CD4-positive, alpha-beta T cell treated with Interleukin-6 at 100 ng/mL for 8 hours (primary cell): Measurements from ENCODE around the gene CHRNB1.

Source experiments
- DNase-seq: peaks from one replicate; pipeline ENCODE4 v3.0.0-alpha.2; 2020; ENCODE audit warnings: mixed read lengths, low spot score

Gene CHRNB1

DNA sequence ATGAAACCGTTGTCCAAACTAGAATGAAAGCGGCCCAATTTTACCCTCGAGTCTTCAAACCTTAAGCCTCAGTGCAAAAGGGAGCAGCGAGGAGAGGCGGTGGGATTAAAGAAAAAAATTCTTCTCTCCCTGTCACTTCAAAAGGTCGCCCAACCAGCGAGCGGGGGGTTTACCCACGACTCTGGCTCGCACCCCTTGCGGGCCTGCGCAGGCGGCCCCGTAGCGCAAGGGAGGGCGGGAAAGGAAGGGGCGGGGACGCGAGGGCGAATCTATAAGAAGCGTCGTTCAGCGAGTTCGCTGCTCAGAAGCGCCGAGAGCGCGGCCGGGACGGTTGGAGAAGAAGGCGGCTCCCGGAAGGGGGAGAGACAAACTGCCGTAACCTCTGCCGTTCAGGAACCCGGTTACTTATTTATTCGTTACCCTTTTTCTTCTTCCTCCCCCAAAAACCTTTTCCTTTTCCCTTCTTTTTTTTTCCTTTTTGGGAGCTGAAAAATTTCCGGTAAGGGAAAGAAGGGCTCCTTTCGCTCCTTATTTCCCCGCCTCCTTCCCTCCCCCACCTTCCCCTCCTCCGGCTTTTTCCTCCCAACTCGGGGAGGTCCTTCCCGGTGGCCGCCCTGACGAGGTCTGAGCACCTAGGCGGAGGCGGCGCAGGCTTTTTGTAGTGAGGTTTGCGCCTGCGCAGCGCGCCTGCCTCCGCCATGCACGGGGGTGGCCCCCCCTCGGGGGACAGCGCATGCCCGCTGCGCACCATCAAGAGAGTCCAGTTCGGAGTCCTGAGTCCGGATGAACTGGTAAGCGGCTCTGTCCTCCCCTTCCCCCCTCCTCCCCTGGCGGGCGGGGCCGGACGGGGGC is 39.4 kb downstream of the CHRNB1 start, which contains the start of gene POLR2A:
Gene POLR2A, plus strand, starts transcription at position 300 of the 852 bp plus-strand sequence.
- DNase-seq = peak; percentile 97

DNA sequence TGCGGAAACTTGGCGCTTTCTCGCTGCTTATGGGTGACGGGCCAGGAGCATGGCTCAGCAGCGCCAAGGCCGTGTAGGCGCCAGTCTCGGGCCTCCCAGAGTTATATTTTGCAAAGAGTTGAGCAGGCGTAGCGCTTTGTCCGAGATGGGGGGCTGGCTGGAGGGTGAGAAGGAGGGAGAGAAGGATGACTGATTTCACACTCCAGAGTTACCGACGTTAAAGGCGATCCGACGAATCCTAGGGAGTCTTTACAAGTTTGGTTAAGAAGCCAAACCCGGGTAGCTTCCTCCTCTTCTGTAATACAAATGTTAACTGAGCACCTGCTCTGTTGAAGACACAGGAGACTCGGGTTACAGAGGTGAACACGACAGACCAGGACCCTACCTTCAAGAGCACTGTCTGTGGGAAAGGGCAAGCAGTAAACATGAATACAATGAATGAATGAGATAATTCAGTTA is 40.1 kb downstream of the CHRNB1 start:
- DNase-seq = no peak

DNA sequence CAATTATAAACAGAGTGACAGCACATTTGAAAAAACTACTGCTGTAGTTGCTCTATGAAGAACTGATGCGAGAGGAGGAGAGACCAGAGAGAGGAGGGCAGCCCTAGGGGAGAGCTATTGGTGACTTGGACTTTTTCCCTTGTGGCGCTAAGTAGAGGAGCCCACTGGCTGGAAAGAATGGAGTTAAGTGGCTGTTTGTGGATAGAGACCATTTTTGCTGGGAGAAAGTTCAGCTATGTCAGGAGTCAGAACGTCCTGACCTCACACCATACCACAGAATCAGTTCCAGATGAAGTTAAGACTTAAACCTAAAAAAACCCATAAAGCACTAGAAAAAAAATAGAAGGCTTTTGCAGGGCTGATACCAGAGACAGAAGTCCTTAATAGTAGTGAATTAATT is 41.3 kb downstream of the CHRNB1 start:
- no peak for DNase-seq

DNA sequence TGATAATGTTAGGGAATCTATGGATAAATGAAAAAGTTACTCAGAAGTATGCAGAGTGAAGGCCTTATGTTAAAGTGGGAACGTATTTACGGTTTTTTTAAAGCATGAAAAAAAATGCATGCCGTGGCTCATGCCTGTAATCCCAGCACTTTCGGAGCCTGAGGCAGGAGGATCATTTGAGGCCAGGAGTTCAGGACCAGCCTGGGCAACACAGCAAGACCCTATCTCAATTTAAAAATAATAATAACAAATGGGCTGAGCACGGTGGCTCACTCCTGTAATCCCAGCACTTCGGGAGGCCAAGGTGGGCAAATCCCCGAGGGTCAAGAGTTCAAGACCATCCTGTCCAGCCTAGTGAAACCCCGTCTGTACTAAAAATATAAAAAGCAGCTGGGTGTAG is 45.3 kb downstream of the CHRNB1 start:
- DNase-seq = no peak

DNA sequence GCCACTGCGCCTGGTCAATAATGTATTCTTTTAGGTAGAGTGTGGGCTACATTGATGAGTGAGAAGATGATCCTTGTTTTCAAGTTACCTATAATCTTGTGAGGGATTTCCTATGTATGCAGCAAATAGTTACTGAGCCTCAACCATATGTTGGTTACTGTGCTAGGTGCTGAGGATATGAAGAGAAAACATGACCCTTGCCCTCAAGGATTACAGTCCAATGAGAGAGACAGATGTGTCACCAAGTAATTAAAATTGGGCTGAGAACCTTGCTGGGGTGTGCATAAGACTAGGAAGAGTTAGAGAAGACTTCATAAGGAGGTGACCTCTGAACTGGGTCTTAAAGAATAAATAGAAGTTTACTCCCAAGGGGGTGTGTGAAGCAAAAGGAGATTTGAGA is 46.7 kb downstream of the CHRNB1 start:
- DNase-seq = no peak

DNA sequence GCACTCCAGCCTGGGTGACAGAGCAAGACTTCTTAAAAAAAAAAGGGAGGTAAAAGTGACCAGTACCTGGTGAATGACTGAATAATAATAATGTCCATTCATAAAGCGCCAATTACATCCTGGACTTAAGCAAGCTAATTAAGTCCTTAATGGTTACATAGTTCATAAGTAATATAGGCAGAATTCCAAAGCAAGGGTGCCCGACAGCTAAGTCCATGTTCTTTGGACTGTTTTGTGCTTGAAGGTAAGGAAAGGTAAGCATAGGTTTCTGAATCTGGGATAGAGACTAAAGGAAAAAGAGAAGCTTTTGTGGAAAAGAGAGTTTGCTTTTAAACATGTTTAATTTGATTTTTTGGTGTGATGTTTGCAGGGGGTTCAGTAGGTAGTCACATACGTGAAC is 49.1 kb downstream of the CHRNB1 start:
- no peak for DNase-seq

DNA sequence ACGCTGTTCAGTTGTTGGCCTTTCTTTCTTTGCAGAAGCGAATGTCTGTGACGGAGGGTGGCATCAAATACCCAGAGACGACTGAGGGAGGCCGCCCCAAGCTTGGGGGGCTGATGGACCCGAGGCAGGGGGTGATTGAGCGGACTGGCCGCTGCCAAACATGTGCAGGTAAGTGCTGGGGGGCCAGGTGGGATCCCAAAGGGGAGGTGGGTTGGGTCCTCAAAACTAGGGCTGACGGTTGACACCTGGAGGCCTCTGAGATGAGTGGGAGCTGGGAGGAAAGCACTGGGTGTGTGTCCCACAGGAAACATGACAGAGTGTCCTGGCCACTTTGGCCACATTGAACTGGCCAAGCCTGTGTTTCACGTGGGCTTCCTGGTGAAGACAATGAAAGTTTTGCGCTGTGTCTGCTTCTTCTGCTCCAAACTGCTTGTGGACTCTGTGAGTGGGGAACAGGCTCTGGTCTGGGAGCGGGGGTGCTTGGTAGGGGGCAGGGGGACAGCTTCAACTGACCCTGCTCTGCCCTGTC is 51.1 kb downstream of the CHRNB1 start:
- DNase-seq = no peak

DNA sequence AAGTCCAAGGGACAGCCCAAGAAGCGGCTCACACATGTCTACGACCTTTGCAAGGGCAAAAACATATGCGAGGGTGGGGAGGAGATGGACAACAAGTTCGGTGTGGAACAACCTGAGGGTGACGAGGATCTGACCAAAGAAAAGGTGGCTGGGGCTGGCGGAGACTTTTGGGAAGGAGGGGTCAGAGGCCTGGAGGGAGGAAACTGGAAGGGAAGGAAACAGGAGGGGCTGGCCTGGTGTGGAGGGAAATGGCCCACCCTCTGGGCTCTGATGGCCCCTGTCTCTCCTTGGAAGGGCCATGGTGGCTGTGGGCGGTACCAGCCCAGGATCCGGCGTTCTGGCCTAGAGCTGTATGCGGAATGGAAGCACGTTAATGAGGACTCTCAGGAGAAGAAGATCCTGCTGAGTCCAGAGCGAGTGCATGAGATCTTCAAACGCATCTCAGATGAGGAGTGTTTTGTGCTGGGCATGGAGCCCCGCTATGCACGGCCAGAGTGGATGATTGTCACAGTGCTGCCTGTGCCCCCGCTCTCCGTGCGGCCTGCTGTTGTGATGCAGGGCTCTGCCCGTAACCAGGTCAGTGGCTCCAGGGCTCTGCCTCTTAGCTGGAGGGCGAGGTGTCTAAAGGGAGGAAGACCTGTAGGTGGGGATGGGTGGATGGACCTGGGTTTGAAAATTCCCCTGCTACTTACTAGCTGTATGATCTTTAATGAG is 51.8 kb downstream of the CHRNB1 start:
- no peak for DNase-seq

DNA sequence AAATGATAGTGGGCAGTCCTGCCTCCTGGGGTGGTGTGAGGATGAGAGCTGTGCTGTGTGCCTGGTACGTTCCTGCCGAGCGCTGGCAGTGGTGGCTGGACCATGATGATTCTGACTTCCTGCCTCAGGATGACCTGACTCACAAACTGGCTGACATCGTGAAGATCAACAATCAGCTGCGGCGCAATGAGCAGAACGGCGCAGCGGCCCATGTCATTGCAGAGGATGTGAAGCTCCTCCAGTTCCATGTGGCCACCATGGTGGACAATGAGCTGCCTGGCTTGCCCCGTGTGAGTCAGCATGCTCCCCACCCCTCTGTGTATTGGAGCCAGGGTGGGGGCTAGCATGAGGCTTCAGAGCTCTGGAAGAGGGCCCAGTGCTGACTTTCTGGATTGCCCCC is 52.4 kb downstream of the CHRNB1 start:
- no peak for DNase-seq

DNA sequence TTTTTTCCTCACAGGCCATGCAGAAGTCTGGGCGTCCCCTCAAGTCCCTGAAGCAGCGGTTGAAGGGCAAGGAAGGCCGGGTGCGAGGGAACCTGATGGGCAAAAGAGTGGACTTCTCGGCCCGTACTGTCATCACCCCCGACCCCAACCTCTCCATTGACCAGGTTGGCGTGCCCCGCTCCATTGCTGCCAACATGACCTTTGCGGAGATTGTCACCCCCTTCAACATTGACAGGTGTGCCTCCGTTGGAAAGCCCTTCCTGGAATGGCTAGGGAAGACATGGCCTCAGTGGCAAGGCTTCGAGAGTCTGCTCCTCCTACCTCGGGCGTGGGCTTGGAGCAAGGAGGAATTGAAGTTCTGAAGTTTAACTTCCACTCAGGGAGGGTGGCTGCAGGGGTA is 52.8 kb downstream of the CHRNB1 start:
- no peak for DNase-seq

DNA sequence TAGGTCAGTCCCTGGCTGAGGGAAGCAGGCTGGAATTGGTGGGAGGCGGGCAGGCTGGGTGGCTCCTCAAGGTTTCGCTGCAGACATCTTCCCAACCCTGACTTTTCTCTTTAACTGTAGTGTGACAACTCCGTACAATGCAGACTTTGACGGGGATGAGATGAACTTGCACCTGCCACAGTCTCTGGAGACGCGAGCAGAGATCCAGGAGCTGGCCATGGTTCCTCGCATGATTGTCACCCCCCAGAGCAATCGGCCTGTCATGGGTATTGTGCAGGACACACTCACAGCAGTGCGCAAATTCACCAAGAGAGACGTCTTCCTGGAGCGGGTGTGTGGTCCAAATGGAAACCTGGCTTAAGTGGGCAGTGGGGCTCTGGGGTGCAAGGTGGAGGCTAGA is 54.3 kb downstream of the CHRNB1 start:
- DNase-seq = no peak

DNA sequence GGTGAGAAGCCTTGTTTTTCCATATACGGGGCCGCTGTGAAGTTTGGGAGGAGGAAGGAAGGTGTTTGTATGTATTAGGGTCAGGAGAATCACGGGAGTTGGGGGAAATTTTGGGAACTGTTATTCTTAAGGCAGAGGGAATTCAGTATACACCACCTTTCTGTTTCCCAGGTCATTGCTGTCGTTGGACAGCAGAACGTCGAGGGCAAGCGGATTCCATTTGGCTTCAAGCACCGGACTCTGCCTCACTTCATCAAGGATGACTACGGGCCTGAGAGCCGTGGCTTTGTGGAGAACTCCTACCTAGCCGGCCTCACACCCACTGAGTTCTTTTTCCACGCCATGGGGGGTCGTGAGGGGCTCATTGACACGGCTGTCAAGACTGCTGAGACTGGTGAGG is 56.9 kb downstream of the CHRNB1 start:
- DNase-seq = no peak

DNA sequence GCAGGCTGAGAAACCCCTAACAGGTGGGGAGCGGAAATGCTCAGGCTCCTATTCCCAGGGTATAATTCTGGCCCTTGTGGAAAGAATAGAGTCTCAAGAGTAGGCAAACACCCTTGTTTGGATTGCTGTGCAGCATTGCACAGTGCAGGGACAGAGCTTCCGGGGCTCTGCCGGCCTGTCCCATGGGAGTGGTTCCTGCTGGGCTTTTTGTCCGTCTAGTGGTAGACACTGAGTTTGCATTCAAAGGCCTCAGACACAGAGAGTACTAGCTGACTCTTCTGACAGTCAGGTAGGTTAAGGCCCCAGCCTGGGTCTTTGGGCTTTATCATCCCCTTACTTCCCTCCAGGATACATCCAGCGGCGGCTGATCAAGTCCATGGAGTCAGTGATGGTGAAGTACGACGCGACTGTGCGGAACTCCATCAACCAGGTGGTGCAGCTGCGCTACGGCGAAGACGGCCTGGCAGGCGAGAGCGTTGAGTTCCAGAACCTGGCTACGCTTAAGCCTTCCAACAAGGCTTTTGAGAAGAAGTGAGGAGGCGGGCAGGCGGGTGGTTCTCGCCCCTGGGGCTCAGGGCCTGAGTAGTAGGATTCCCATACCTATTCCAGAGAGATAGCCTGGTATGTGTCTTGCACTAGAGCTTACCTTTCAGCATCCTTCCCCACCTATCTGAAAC is 57.4 kb downstream of the CHRNB1 start:
- no peak for DNase-seq

DNA sequence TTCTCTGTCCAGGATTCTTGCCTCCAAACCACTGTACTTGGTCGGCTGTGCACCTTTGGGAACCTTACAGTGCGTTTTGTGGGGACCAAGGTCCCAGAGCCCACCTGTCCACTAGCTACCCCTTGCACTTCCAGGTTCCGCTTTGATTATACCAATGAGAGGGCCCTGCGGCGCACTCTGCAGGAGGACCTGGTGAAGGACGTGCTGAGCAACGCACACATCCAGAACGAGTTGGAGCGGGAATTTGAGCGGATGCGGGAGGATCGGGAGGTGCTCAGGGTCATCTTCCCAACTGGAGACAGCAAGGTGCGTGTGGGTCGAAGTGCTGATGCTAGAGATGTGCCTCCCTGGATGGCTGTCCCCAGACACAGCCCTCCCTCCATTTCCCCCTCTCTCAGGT is 58.1 kb downstream of the CHRNB1 start:
- no peak for DNase-seq

DNA sequence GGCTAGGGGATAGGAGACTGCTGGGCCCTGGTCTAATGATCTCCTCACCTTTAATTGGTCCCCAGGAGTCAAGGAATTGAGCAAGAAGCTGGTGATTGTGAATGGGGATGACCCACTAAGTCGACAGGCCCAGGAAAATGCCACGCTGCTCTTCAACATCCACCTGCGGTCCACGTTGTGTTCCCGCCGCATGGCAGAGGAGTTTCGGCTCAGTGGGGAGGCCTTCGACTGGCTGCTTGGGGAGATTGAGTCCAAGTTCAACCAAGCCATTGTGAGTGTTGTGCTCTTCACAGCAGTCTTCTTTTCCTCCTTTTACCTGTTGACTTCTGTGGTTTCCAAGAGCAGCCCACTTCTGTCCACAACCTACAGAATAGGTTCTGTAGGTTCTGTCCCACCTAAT is 58.7 kb downstream of the CHRNB1 start:
- DNase-seq = no peak
